Pancreas (tissue), 10 donors: Measurements from ENCODE around the gene DLG1. TPM values are rescaled to one million over a fixed set of nuclear protein-coding genes. Genes with fewer than 3 reads are reported as not detected.
A peak's percentile ranks its signal among the peaks of the same experiment; 100 is the strongest.

Experiments
- ATAC-seq, 4 donors: fragments of 200-7000 bp; cut with Tn5 transposase; one replicate each; pipeline versions ENCODE4 v1.8.0 to v1.9.1; 2020; ENCODE audit warnings: mild to moderate bottlenecking in 4 of 4, moderate library complexity in 4 of 4
- DNase-seq, 6 donors: peaks; one replicate each; pipeline ENCODE4 v3.0.0-alpha.2; 2020
- FAIRE-seq: peaks from 2 replicates; lab custom pipeline; 2012; peaks lifted over from hg19 to GRCh38; lab: Jason Lieb, UNC
- H3K27ac ChIP-seq, 4 donors: fragments of 200-600 bp; sonication (generic); 1 replicate in 3 of 4; 2 replicates in 1 of 4; pipeline versions ENCODE4 v1.5.0 to v1.8.0; 2020
- H3K27me3 ChIP-seq, 4 donors: fragments of 200-600 bp; one replicate each; pipeline ENCODE4 v1.8.0; 2021
- H3K36me3 ChIP-seq, 3 donors: fragments of 200-600 bp; sonication (generic) in 1 of 3; one replicate each; pipeline versions ENCODE4 v1.5.0 to v1.8.0; 2020 to 2021
- H3K4me1 ChIP-seq, 3 donors: fragments of 200-600 bp; one replicate each; pipeline ENCODE4 v1.8.0; 2021
- H3K4me3 ChIP-seq, 4 donors: fragments of 200-600 bp; sonication (generic) in 2 of 4; one replicate each; pipeline versions ENCODE4 v1.5.0 to v1.8.0; 2020 to 2021
- H3K9me3 ChIP-seq, 4 donors: fragments of 200-600 bp; one replicate each; pipeline ENCODE4 v1.8.0; 2021
- CTCF ChIP-seq, 4 donors: fragments of 200-600 bp; sonication (generic) in 3 of 4; IDR thresholded peaks; one replicate each; pipeline versions ENCODE4 v1.5.0 to v1.8.0; 2021; ENCODE audit warnings: antibody characterized with exemption in 4 of 4
- WGBS, 2 donors: extraction: QIAGEN DNeasy Blood & Tissue Kit; methylation state at CpG; one replicate each; pipeline ENCODE4 v1.1.7; 2013; 5-methylcytosine and 5-hydroxymethylcytosine counted together
- intact Hi-C, 3 donors: fragments of 100-400 bp; cut with DNase I; formaldehyde crosslinking; loops; one replicate each; pipeline versions ENCODE4 v1.11.1 to v1.14.2; 2022
- polyA plus RNA-seq, 2 donors: library from polyadenylated mRNA; stranded (reverse); fragments of 200-250 nt; gene quantifications; one replicate each; pipeline ENCODE4 v1.2.3, GENCODE V29; 2013
- total RNA-seq, 6 donors: library from RNA; stranded (reverse); fragmentation: NEBNext Ultra II Directional in 4 of 6; extraction: Animal tissue kit (Norgen Biotek cat#: 25700) in 4 of 6; gene quantifications; one replicate each; pipeline versions ENCODE4 v1.2.1 to v1.2.4, GENCODE V29; 2021 to 2023
- donor health status: healthy with polysubstance abuse.
- donor health status: DM: no; HTN: no; CAD: no; lungs with moderate emphysema.
- donor health status: DM: no; HTN: no; CAD: no.
- donor health status: control.
- donor health status: control.
- donor health status: Bipolar disorder and iron deficiency.
- donor health status: DM: yes; HTN: yes; CAD: no.
- donor health status: DM: no; HTN: no; CAD: no.
- donor health status: DM: no; HTN: no; CAD: no.
- donor health status: DM: yes; HTN: yes; CAD: no.

The DLG1 gene
- total and polyA plus RNA-seq, 8 donors = 15.9 to 47.9 (median 28.6) TPM

GRCh38 chr3:197151580-197151979, 146.8 kb downstream of the DLG1 start:
- no peak overlapping the region for H3K4me3 ChIP-seq
- no peaks in the 10 kb centered on the region for H3K9me3 ChIP-seq
- WGBS, 2 donors = 74 to 86% methylated on average over 1 of the region's 1 CpG
- peak; percentile 68 to 77 (median 72) for ATAC-seq
- FAIRE-seq = no peak
- peak in 1 of 6 donors; percentile 20 for DNase-seq
- no peaks in the 10 kb centered on the region for H3K4me1 ChIP-seq
- no peaks in the 10 kb centered on the region for H3K27me3 ChIP-seq
- no peak for TF ChIP-seq CTCF (IDR thresholded peaks at IDR 0.05)
- intact Hi-C loops = no loop called here
- no peak overlapping the region for H3K27ac ChIP-seq
- no peaks in the 10 kb centered on the region for H3K36me3 ChIP-seq

GRCh38 chr3:197149528-197149927, 148.9 kb downstream of the DLG1 start:
- intact Hi-C loops = no loop called here
- no peak overlapping the region for H3K4me3 ChIP-seq
- H3K4me1 ChIP-seq = no peaks in the 10 kb centered on the region
- no peak for TF ChIP-seq CTCF (IDR thresholded peaks at IDR 0.05)
- 91 to 94% methylated on average over 3 of the region's 3 CpGs for WGBS, 2 donors
- H3K27me3 ChIP-seq = no peaks in the 10 kb centered on the region
- no peak for DNase-seq
- no peaks in the 10 kb centered on the region for H3K36me3 ChIP-seq
- FAIRE-seq = no peak
- no peaks in the 10 kb centered on the region for H3K9me3 ChIP-seq
- ATAC-seq = no peak
- H3K27ac ChIP-seq = no peak overlapping the region

GRCh38 chr3:197144188-197144587, 154.2 kb downstream of the DLG1 start:
- H3K4me1 ChIP-seq = no peaks in the 10 kb centered on the region
- no peaks in the 10 kb centered on the region for H3K27me3 ChIP-seq
- 83 to 91% methylated on average over 1 of the region's 1 CpG for WGBS, 2 donors
- no peak for TF ChIP-seq CTCF (IDR thresholded peaks at IDR 0.05)
- no peak overlapping the region for H3K4me3 ChIP-seq
- no peak overlapping the region for H3K27ac ChIP-seq
- no peaks in the 10 kb centered on the region for H3K9me3 ChIP-seq
- intact Hi-C loops = no loop called here
- H3K36me3 ChIP-seq = peaks cover 0 to 9% (median 0%) of the 10 kb centered on the region in 3 donors
- ATAC-seq (no peak), DNase-seq (no peak), FAIRE-seq (no peak)

- Histone ChIP-seq H3K27me3 (no peaks in the 10 kb centered on the region), H3K27ac (no peak overlapping the region), H3K9me3 (no peaks in the 10 kb centered on the region), H3K4me1 (no peaks in the 10 kb centered on the region), H3K36me3 (peaks cover 0 to 16% (median 0%) of the 10 kb centered on the region in 3 donors), H3K4me3 (no peak overlapping the region)
- ATAC-seq (no peak), FAIRE-seq (no peak), DNase-seq (no peak)
- intact Hi-C loops = no loop called here
- TF ChIP-seq CTCF (IDR thresholded peaks at IDR 0.05) = no peak
- 90 to 94% methylated on average over 1 of the region's 1 CpG for WGBS, 2 donors
These were observed 158.8 kb downstream of the DLG1 start for GRCh38 chr3:197139586-197139985.

- Histone ChIP-seq H3K36me3 (peaks cover 0 to 16% (median 0%) of the 10 kb centered on the region in 3 donors), H3K9me3 (no peaks in the 10 kb centered on the region), H3K4me1 (no peaks in the 10 kb centered on the region), H3K27me3 (no peaks in the 10 kb centered on the region), H3K27ac (no peak overlapping the region), H3K4me3 (no peak overlapping the region)
- DNase-seq (peak in 1 of 6 donors; percentile 25), ATAC-seq (no peak), FAIRE-seq (no peak)
- TF ChIP-seq CTCF (IDR thresholded peaks at IDR 0.05) = no peak
- intact Hi-C loops = no loop called here
- 95% methylated on average over 5 of the region's 5 CpGs for WGBS, 2 donors
These were observed 160.7 kb downstream of the DLG1 start for GRCh38 chr3:197137751-197138150.
